GM12872 (cell line): ENCODE measurements around the gene SEC62.

Experiments used
- TF ChIP-seq, protein P1 (sequence below): IDR thresholded peaks from 3 replicates; pipeline ENCODE4 v1.5.1; 2011; ENCODE audit warnings: low read depth, mild to moderate bottlenecking, low read length, moderate library complexity; ENCODE audit not compliant: insufficient read depth

SEC62 gene

DNA sequence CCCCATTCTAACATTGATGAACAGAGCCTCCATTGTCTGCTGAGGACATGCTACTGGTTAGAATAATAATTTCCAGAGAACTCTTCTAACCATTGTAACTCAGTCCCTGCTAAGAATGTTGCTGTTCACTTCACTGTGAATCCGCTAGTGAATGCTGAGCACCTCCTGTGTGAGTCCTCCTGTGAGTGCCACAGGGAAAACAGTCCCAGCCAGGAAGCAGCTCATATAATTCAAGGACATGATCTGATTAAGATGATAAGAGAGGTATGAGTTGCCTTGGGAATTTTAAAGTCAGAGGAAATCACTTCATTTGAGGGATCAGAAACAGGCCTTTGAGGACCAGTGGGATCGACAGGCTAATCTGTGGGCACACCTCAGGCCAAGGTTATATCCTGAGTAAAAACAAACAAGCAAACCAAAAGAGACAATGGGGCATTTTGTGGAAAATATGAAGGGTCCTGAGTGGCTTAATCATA is 37.3 kb downstream of the SEC62 start:
- TF ChIP-seq, protein P1, sequence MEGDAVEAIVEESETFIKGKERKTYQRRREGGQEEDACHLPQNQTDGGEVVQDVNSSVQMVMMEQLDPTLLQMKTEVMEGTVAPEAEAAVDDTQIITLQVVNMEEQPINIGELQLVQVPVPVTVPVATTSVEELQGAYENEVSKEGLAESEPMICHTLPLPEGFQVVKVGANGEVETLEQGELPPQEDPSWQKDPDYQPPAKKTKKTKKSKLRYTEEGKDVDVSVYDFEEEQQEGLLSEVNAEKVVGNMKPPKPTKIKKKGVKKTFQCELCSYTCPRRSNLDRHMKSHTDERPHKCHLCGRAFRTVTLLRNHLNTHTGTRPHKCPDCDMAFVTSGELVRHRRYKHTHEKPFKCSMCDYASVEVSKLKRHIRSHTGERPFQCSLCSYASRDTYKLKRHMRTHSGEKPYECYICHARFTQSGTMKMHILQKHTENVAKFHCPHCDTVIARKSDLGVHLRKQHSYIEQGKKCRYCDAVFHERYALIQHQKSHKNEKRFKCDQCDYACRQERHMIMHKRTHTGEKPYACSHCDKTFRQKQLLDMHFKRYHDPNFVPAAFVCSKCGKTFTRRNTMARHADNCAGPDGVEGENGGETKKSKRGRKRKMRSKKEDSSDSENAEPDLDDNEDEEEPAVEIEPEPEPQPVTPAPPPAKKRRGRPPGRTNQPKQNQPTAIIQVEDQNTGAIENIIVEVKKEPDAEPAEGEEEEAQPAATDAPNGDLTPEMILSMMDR, result no peak

DNA sequence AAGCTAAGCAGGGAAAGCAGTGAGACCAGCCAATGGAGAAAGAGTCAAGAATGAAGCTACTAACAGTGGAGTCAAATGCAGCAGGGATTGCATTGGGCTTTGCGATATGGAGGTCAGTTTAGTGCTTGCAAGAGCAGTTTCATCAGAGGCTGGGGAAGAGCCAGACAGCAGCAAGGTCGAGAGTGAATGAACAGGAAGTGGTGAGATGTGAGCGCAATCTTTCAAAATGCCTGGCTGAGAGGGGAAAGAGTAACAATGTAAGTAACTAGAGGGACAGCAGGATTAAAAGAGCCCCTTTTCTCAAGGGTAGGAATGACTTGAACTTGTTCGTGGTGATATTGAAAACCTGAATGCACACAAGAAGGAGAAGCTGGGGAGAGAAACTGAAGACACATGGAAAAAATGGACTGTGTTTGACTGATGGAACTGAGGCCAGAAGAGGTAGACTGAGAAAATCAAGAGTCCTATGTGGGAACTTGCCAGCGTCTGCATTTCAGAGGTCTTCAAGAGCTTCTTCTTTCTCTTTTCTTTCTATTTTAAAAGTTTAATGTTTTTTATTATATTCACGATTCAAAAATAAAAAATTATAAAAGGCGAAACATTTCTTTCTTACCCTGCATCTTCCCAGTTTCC is 40.5 kb downstream of the SEC62 start:
- TF ChIP-seq, protein P1, result no peak

DNA sequence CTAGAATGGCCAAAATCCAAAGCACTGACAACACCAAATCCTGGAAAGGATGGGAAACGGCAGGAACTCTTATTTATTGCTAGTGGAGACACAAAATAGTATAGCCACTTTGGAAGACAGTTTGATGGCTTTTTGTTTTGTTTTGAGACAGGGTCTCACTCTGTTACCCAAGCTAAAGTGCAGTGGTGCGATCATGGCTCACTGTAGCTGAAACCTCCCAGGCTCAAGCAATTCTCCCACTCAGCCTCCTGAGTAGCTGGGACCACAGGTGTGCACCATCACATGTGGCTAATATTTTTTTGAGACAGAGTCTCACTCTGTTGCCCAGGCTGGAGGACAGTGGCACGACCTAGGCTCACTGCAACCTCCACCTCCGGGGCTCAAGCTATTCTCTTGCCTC is 43.9 kb downstream of the SEC62 start:
- TF ChIP-seq, protein P1, result no peak

DNA sequence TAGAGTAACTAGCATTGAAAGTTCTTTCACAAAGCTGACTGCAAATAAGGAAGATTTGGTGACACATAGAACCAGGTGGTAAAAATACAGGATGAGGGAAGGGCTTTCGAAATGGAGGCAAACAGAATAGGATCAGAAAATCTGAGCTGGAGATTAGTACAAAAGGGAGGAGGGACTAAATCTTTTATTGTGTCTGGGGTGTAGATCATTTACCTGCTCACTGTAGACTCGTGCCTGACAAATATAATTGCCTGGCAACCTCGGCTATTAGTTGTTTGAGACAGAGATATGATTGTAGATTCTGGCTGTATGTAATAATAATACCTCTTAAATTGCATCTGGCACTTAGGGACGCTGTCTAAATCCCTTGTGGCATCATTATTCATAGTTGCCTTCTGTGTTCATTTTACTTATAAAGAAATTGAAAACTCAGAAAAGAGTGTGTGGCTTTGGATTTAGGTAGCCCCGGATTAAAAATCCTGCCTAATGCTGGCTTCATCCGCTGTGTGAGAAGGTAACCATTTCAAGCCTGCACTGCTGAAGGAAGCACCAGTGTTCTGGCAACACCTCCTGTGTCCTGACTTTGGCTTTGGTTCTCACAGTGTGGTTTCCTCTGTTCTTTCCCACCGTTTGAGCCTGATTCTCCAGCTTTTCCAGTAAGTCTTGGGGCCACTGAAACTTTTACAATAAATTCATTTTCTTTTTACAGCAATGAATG is 46.2 kb downstream of the SEC62 start:
- TF ChIP-seq, protein P1, result no peak

DNA sequence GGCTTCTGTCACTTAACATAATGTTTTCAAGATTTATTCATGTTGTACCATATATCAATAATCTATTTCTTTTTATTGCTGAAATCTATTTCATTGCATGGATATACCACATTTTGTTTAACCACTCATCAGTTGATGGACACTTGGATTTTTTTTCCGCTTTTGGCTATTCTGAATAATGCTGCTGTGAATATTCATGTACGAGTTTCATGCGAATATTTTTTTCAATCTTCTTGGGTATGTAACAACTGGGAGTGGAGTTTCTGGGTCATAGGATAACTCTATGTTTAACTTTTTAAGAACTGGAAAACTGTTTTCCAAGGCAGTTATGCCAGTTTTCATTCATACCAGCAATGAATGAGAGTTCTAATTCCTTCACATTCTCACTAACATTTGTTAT is 49.5 kb downstream of the SEC62 start:
- TF ChIP-seq, protein P1, result no peak

DNA sequence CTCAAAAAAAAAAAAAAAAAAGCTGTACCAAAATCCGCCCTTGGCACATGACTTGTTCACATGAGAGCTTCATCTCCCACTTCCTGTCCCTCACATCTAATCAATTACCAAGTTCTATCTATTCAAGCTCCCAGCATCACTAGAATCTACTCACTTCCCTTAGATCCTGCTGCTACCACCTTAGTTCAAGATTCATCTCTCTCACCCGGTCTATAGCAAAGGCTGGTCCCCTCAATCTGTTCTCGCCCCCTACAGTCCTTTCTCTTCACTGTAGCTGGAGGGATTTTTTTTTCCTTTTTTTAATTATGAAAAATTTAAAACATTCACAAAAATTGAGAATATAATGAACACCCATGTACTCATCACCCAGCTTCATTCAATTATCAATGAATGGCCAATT is 54.5 kb downstream of the SEC62 start:
- TF ChIP-seq, protein P1, result no peak; the same call in 2 of the 3 replicates

DNA sequence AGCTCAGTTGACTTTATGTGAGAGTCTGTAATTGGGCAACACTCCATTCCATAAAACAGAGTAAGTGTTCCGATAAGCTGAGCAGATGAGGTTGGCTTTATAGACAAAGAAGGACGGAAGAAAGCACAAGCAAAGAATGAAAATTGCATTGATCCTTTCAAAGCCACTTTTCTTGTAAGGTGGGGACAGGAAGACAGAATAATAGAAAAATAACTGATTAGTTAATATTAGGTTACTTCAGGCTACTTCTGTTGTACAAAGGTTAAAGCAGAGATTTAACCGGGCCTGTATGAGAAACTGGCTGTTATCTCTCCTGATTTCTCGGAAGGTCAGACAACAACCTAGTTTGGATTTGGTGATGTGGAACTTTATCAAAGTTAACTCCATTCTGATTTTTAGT is 55.7 kb downstream of the SEC62 start:
- TF ChIP-seq, protein P1, result no peak
